ENCODE results near the gene EPHA5.

The EPHA5 gene

DNA sequence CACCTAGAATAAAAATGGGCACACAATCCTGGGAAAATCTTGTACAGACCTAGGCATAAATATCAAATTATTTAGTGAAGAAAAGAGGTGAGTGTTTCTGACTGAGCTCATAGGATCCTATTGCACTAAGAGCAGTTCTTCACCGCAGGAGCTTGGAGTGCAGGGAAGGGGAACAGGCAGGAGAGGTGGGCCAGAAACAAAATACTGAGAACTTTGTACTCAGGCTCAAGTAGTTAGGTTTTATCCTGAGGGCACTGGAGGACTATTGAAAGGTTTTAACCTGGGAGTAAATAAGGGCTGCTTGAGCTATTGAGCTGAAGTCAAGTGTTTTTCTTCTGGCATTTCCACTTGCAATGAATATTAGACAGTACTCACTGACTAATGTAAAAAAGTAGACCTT lies 12.2 kb downstream of the EPHA5 start:
- no peak overlapping the region for H3K4me3 ChIP-seq (ENCODE audit: low read depth, low read length)
- TF ChIP-seq, protein P1, sequence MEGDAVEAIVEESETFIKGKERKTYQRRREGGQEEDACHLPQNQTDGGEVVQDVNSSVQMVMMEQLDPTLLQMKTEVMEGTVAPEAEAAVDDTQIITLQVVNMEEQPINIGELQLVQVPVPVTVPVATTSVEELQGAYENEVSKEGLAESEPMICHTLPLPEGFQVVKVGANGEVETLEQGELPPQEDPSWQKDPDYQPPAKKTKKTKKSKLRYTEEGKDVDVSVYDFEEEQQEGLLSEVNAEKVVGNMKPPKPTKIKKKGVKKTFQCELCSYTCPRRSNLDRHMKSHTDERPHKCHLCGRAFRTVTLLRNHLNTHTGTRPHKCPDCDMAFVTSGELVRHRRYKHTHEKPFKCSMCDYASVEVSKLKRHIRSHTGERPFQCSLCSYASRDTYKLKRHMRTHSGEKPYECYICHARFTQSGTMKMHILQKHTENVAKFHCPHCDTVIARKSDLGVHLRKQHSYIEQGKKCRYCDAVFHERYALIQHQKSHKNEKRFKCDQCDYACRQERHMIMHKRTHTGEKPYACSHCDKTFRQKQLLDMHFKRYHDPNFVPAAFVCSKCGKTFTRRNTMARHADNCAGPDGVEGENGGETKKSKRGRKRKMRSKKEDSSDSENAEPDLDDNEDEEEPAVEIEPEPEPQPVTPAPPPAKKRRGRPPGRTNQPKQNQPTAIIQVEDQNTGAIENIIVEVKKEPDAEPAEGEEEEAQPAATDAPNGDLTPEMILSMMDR (IDR thresholded peaks at IDR 0.05; ENCODE audit: low read depth, low read length, missing control alignments): no peak
- DNase-seq (ENCODE audit: low read depth): no peak
- in situ Hi-C loops (cut with HindIII; ENCODE audit: low sequenced_read_pairs): no loop called here

DNA sequence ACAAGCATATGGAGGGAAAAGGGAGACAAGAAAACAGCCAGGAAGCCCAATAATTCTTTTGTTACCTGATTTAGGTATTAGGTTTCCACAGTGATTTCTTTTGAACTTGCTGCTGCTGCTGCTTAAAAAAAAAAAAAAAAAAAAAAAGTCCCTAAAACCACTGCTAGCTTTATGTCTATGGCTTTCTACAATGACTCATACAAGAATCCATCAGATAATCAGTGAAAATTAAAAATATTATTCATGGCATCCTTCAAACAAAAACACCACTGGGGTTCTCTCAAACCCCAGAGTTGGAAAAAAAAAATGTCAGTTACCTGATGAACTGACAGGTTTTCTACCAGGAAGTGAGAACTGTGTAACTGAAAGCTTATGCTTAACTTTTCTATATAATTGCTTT lies 14.3 kb downstream of the EPHA5 start:
- no peak overlapping the region for H3K4me3 ChIP-seq (ENCODE audit: low read depth, low read length)
- in situ Hi-C loops (cut with HindIII; ENCODE audit: low sequenced_read_pairs): no loop called here
- no peak for DNase-seq (ENCODE audit: low read depth)
- TF ChIP-seq, protein P1 (IDR thresholded peaks at IDR 0.05; ENCODE audit: low read depth, low read length, missing control alignments): no peak

DNA sequence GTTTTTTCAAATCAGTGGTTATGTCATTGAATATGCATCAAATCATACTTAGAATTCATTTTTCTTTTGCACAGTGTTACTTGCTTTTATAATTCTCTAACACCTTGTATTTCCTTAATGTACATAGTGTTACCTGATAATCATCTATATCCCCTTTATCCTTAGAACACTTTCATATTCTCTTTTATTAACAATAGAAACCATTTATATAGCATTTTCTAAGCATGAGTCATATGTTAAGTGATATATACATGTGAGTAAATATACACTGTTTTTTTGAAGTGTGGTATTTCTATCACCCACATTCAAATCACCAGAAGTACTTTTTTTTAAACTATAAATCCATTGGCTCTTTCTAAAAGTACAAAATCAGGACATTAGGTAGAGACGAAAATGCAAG lies 15.3 kb downstream of the EPHA5 start:
- H3K4me3 ChIP-seq (ENCODE audit: low read depth, low read length): no peak overlapping the region
- TF ChIP-seq, protein P1 (IDR thresholded peaks at IDR 0.05; ENCODE audit: low read depth, low read length, missing control alignments): no peak
- no peak for DNase-seq (ENCODE audit: low read depth)
- in situ Hi-C loops (cut with HindIII; ENCODE audit: low sequenced_read_pairs): no loop called here

DNA sequence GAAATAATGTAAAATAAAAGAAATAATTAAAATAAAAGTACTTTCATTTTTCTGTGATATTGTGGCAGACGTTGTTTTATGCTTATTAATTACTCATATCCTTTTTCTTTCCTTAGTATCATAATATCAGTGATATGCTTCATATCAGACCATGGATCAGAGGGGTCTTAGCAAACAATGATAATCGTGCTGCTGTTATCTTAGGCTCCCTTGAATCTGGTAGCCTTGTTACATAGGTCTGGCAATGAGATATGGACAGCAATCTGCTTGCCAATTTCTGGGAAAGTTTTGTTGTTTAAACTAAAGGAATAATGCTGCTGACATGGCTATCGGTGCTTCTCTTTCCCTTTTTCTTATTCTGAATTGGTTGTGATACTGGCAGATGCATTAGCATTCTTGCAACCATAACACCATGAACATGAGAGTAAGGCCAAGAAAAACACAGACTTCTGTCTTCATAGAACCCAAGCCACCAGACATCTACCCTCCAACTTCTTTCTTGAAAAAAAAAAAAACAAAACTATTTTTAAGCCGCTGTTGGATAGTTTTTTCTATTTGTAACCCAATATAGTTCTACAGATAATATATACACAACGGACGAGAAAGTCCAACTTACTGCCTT lies 16.4 kb downstream of the EPHA5 start:
- in situ Hi-C loops (cut with HindIII; ENCODE audit: low sequenced_read_pairs): no loop called here
- TF ChIP-seq, protein P1 (IDR thresholded peaks at IDR 0.05; ENCODE audit: low read depth, low read length, missing control alignments): no peak
- DNase-seq (ENCODE audit: low read depth): no peak
- H3K4me3 ChIP-seq (ENCODE audit: low read depth, low read length): no peak overlapping the region

DNA sequence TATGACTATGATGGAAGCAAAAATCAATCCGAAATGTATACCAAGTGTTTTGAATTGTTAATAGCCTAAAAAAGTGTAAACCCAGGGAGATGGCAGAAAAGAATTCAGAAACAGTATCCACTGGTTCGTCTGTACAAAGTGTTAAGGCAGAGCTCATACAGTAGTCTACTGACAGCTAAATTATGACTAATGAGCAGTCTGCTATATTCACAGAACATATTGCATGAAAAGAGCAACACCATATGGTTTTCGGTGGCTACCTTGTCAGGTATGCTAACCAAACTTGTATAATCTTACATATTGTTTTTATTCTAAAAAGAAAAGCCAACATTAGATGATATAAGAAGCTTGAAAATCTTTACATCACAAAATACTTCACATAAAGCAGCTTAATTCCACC lies 18.5 kb downstream of the EPHA5 start:
- H3K4me3 ChIP-seq (ENCODE audit: low read depth, low read length): no peak overlapping the region
- in situ Hi-C loops (cut with HindIII; ENCODE audit: low sequenced_read_pairs): no loop called here
- no peak for DNase-seq (ENCODE audit: low read depth)
- TF ChIP-seq, protein P1 (IDR thresholded peaks at IDR 0.05; ENCODE audit: low read depth, low read length, missing control alignments): no peak

DNA sequence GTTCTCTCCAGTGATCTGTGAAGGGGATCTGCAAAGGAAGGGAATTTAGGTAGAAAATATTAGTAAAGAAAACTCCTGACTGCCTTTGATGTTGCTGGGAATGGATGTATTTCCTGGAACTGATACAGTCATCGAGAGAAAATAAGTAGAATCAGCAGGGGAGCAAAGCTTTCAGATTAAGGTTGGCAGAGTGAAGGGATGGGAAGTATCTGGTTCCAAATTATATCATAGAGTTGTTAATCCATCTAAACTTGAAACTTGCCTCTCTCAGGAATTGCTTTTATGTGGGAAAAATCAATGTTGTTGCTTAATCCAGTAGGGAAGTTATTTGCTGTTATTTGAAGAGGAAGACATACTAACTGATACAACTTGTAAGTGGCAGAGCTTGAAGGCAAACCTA lies 19.3 kb downstream of the EPHA5 start:
- DNase-seq (ENCODE audit: low read depth): peak; percentile 43
- in situ Hi-C loops (cut with HindIII; ENCODE audit: low sequenced_read_pairs): no loop called here
- TF ChIP-seq, protein P1 (IDR thresholded peaks at IDR 0.05; ENCODE audit: low read depth, low read length, missing control alignments): no peak
- no peak overlapping the region for H3K4me3 ChIP-seq (ENCODE audit: low read depth, low read length)
